Fibroblast of lung (primary cell): Measurements from ENCODE around the gene GSPT1. TPM values are rescaled to one million over a fixed set of nuclear protein-coding genes. Genes with fewer than 3 reads are reported as not detected.

Experiments used
- DNase-seq, 2 donors: peaks; one replicate each; pipeline versions ENCODE4 v3.0.0 to v3.0.0-alpha.2; 2010; ENCODE audit warnings: low read depth in 2 of 2
- H2AFZ ChIP-seq: 2 replicates; pipeline ENCODE4 v1.5.1; 2012; ENCODE audit warnings: low read length, control low read depth, inconsistent platforms
- H3K27ac ChIP-seq: 2 replicates; pipeline ENCODE4 v1.5.1; 2011; ENCODE audit warnings: low read length, control low read depth; ENCODE audit not compliant: insufficient read depth
- H3K27me3 ChIP-seq: 2 replicates; pipeline ENCODE4 v1.5.1; 2011; ENCODE audit warnings: mild to moderate bottlenecking, low read length; ENCODE audit not compliant: control insufficient read depth, insufficient read depth
- H3K36me3 ChIP-seq: 2 replicates; pipeline ENCODE4 v1.5.1; 2011; ENCODE audit warnings: low read length; ENCODE audit not compliant: control insufficient read depth, insufficient read depth
- H3K4me1 ChIP-seq: 2 replicates; pipeline ENCODE4 v1.5.1; 2011; ENCODE audit warnings: low read length; ENCODE audit not compliant: control insufficient read depth, insufficient read depth; ENCODE audit errors: extremely low read depth
- H3K4me2 ChIP-seq: 2 replicates; pipeline ENCODE4 v1.5.1; 2011; ENCODE audit warnings: low read length, control low read depth; ENCODE audit not compliant: insufficient read depth; ENCODE audit errors: extremely low read depth
- H3K4me3 ChIP-seq, 4 experiments: fragments of 200-600 bp in 1 of 4; sonication (generic) in 1 of 4; replicated peaks in 1 of 4; 2 replicates each; pipeline ENCODE4 v1.5.1; 2011 to 2016; ENCODE audit warnings: low read length in 4 of 4, low read depth in 3 of 4, mild to moderate bottlenecking in 3 of 4, control low read depth in 2 of 4, inconsistent platforms in 1 of 4, mixed read lengths in 1 of 4; ENCODE audit not compliant: insufficient read depth in 1 of 4; ENCODE audit errors: control extremely low read depth in 1 of 4
- H3K79me2 ChIP-seq: 2 replicates; pipeline ENCODE4 v1.5.1; 2012; ENCODE audit warnings: mild to moderate bottlenecking, low read length, inconsistent platforms; ENCODE audit not compliant: control insufficient read depth, insufficient read depth
- H3K9ac ChIP-seq: 2 replicates; pipeline ENCODE4 v1.5.1; 2011; ENCODE audit warnings: mild to moderate bottlenecking, low read length, control low read depth; ENCODE audit not compliant: insufficient read depth
- H3K9me3 ChIP-seq: 2 replicates; pipeline ENCODE4 v1.5.1; 2012; ENCODE audit warnings: low read depth, low read length; ENCODE audit not compliant: control insufficient read depth, insufficient read depth
- H4K20me1 ChIP-seq: 2 replicates; pipeline ENCODE4 v1.5.1; 2011; ENCODE audit warnings: low read length; ENCODE audit not compliant: control insufficient read depth, insufficient read depth; ENCODE audit errors: extremely low read depth
- EZH2 ChIP-seq: IDR thresholded peaks from 2 replicates; pipeline ENCODE4 v1.5.1; 2012; ENCODE audit warnings: low read length, control low read depth, mild to moderate bottlenecking; ENCODE audit errors: missing control alignments
- polyA plus RNA-seq, 2 donors: library from polyadenylated mRNA; depleted of rRNA in 1 of 2; stranded (reverse) in 1 of 2; unstranded in 1 of 2; fragments of >200 nt; gene quantifications; 2 replicates each; pipeline ENCODE4 v1.2.1, GENCODE V29; 2011 to 2012; ENCODE audit warnings: missing spikeins in 1 of 2
- total RNA-seq: library from RNA; depleted of rRNA; stranded (reverse); fragments of >200 nt; gene quantifications from 2 replicates; pipeline ENCODE4 v1.2.1, GENCODE V29; 2014
- TF ChIP-seq, protein P1 (sequence below), 2 donors: IDR thresholded peaks in 1 of 2; conservative IDR thresholded peaks in 1 of 2; 1 replicate in 1 of 2; 2 replicates in 1 of 2; pipeline ENCODE4 v1.5.1; 2011 to 2012; ENCODE audit warnings: low read length in 2 of 2, control low read depth in 1 of 2, inconsistent platforms in 1 of 2, low read depth in 1 of 2, mild to moderate bottlenecking in 1 of 2

GSPT1 gene
- total and polyA plus RNA-seq, 2 donors (not counting 1 experiment from before 2014, with no cell fraction given): 57.3 to 116 TPM

DNA sequence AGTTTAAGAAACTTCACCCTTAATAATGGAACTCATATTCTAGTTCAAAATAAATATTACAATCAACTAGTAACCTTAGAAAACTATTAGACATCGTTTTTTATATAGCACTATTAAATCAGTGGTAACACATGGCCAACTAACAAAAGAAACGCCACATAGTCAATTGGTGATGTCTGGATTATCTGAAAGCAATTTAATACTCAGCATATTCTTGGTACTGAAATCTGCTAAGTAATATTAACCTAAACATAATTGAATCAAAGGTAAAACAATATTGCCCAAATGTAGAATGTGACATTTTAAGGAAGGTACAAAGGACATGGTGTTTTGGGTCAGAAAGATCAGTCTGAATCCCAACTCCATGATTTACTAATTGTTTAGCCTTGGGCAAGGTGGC, 53.3 kb downstream of the GSPT1 start:
- Histone ChIP-seq H3K4me1 (peaks cover 3% of the 10 kb centered on the region), H4K20me1 (no peaks in the 10 kb centered on the region), H3K9me3 (no peaks in the 10 kb centered on the region), H3K36me3 (no peaks in the 10 kb centered on the region), H2AFZ (no peak overlapping the region), H3K9ac (no peak overlapping the region), H3K79me2 (peaks cover 7% of the 10 kb centered on the region), H3K4me2 (no peak overlapping the region), H3K27me3 (no peaks in the 10 kb centered on the region), H3K4me3 (no peak overlapping the region), H3K27ac (no peak overlapping the region)
- TF ChIP-seq EZH2: no peak
- TF ChIP-seq, protein P1, sequence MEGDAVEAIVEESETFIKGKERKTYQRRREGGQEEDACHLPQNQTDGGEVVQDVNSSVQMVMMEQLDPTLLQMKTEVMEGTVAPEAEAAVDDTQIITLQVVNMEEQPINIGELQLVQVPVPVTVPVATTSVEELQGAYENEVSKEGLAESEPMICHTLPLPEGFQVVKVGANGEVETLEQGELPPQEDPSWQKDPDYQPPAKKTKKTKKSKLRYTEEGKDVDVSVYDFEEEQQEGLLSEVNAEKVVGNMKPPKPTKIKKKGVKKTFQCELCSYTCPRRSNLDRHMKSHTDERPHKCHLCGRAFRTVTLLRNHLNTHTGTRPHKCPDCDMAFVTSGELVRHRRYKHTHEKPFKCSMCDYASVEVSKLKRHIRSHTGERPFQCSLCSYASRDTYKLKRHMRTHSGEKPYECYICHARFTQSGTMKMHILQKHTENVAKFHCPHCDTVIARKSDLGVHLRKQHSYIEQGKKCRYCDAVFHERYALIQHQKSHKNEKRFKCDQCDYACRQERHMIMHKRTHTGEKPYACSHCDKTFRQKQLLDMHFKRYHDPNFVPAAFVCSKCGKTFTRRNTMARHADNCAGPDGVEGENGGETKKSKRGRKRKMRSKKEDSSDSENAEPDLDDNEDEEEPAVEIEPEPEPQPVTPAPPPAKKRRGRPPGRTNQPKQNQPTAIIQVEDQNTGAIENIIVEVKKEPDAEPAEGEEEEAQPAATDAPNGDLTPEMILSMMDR (conservative IDR thresholded peaks at IDR 0.05 in 1 of 2, IDR thresholded peaks at IDR 0.05 in 1 of 2; ENCODE audit: low read depth in 1 of 2, low read length in 2 of 2): no peak
- DNase-seq: no peak

- no peaks in the 10 kb centered on the region for H4K20me1 ChIP-seq
- peak; percentile 28 to 60 for DNase-seq
These were observed 58.6 kb downstream of the GSPT1 start for GRCh38 chr16:11857161-11857560.

DNA sequence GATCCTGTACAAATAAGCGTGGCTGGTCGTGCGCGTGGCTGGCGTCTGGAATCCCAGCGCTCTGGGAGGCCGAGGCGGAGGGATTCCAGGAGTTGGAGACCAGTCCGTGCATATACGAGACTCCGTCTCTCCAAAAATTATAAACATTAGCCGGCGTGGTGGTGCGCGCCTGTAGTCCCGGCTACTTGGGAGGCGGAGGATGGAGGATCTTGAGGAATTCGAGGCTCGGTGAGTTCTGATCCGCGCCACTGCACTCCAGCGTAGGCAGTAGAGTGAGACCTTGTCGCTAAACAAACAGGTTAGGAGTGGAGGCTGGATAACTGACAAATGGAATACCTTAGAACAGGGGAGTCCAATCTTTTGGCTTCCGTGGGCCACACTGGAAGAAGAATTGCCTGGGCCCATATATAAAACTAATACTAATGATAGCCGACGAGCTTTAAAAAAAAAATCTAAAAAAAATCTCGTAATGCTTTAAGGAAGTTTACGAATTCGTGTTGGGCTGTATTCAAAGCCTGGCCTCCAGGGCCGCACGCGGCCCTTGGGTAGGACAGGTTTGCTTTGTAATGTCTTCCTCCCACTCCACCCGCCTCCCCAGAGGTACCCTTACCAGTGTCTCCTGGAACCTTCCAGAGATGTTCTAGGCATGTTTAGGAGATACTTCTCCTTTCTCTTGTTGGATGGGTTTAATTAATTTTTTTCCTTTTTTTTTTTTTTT, 63.5 kb downstream of the GSPT1 start:
- Histone ChIP-seq H3K9ac (peak overlapping the region; percentile 89), H3K27ac (peak overlapping the region; percentile 86), H3K4me1 (no peaks in the 10 kb centered on the region), H3K4me2 (peak overlapping the region; percentile 83), H3K4me3 (peak overlapping the region; percentile 56 to 98 (median 94)), H3K36me3 (no peaks in the 10 kb centered on the region), H3K27me3 (no peaks in the 10 kb centered on the region), H3K79me2 (peaks cover 77% of the 10 kb centered on the region), H4K20me1 (no peaks in the 10 kb centered on the region), H2AFZ (peak overlapping the region; percentile 83), H3K9me3 (no peaks in the 10 kb centered on the region)
- no peak for TF ChIP-seq EZH2
- TF ChIP-seq, protein P1 (conservative IDR thresholded peaks at IDR 0.05 in 1 of 2, IDR thresholded peaks at IDR 0.05 in 1 of 2; ENCODE audit: low read depth in 1 of 2, low read length in 2 of 2): no peak
- DNase-seq: peak in 1 of 2 donors; percentile 46

More at GRCh38 chr16:11857161-11857560, 58.6 kb downstream of the GSPT1 start:
- no peaks in the 10 kb centered on the region for H3K9me3 ChIP-seq
- H3K79me2 ChIP-seq: peaks cover 42% of the 10 kb centered on the region
- H2AFZ ChIP-seq: no peak overlapping the region
- TF ChIP-seq, protein P1 (conservative IDR thresholded peaks at IDR 0.05 in 1 of 2, IDR thresholded peaks at IDR 0.05 in 1 of 2; ENCODE audit: low read depth in 1 of 2, low read length in 2 of 2): no peak
- TF ChIP-seq EZH2: no peak
- H3K27me3 ChIP-seq: no peaks in the 10 kb centered on the region
- no peaks in the 10 kb centered on the region for H3K4me1 ChIP-seq
- no peak overlapping the region for H3K27ac ChIP-seq
- no peak overlapping the region for H3K9ac ChIP-seq
- no peak overlapping the region for H3K4me2 ChIP-seq
- no peaks in the 10 kb centered on the region for H3K36me3 ChIP-seq
- H3K4me3 ChIP-seq: no peak overlapping the region
